ENCODE measurements around the gene PCTP.

DNA sequence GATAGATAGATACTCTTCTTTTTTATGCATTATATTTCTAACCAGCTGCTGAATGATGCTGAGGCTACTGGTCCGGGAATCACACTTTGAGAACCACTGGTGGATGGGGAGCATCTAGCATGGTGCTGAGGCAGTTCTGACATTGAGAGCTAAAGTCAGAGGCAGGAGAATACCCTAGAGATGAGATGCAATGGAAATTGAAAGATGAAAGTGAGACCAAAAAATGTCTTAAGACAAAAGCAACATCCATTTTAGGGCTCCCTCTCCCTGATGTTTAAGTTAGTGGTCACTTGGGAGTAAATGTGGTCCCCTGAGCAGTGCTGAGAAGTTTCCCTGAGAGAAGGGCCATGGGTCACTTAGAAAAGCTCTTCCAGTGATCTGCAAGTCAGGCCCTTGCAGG, 6.8 kb downstream of the PCTP start:
- TF ChIP-seq CTCF (IDR thresholded peaks at IDR 0.05) (no peak), EP300 (IDR thresholded peaks at IDR 0.05) (no peak)
